Brain microvascular endothelial cell (primary cell): ENCODE results near the gene GLRX5.
"Not testable (repeated sequence)": the region's sequence is repeated elsewhere in the genome, so short reads cannot be mapped to it uniquely, and the experiment has no call there.

Source experiments
- DNase-seq: peaks from one replicate; pipeline ENCODE4 v3.0.0-alpha.2; 2020
- H3K27ac ChIP-seq: fragments of 250-450 bp; sonication (Bioruptor Pico); 2 replicates; pipeline ENCODE4 v1.5.1; 2020; ENCODE audit warnings: mild to moderate bottlenecking, moderate library complexity
- H3K27me3 ChIP-seq: fragments of 250-450 bp; sonication (Bioruptor Pico); replicated peaks from 2 replicates; pipeline ENCODE4 v1.5.1; 2020; ENCODE audit warnings: mild to moderate bottlenecking
- H3K36me3 ChIP-seq: fragments of 250-450 bp; sonication (Bioruptor Pico); replicated peaks from 2 replicates; pipeline ENCODE4 v1.5.1; 2020; ENCODE audit warnings: mild to moderate bottlenecking
- H3K4me3 ChIP-seq: 2 replicates; pipeline ENCODE4 v1.5.1; 2011; ENCODE audit warnings: low read depth, mild to moderate bottlenecking, control low read depth, low read length, moderate library complexity
- CTCF ChIP-seq: IDR thresholded peaks from 2 replicates; pipeline ENCODE4 v1.5.1; 2011; ENCODE audit warnings: low read depth, mild to moderate bottlenecking, moderate library complexity, low read length, control low read depth, inconsistent platforms; ENCODE audit errors: missing control alignments
- in situ Hi-C: cut with HindIII; loops from 2 replicates; pipeline ENCODE4 v1.10.0; 2017; ENCODE audit warnings: low sequenced_read_pairs, low pct_ligation_motif_present

The GLRX5 gene

GRCh38 chr14:95577067-95577800 lies 42.4 kb downstream of the GLRX5 start:
- in situ Hi-C loops = no loop called here
- Histone ChIP-seq H3K27me3 (no peaks in the 10 kb centered on the region), H3K4me3 (no peak overlapping the region), H3K36me3 (no peaks in the 10 kb centered on the region), H3K27ac (no peak overlapping the region)
- no peak for TF ChIP-seq CTCF
- no peak for DNase-seq

DNA sequence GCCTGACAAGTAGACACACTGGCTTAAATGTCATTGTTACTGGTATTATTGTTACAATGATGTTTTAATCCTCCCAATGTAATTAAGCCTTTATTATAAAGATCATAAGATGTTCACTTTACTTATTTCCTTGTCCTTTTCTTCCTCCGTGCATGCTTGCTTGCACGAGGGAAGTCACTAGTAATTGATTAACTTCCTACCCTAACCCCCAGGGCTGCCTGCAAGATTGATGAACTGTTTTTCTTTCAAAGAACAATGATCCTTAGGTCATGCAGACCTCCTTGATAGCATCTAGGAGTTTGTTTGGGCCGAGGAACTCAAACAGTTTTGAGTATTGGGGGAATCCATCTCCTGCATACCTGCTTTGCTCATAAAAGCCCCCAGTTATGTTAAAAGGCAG lies 43.0 kb downstream of the GLRX5 start:
- Histone ChIP-seq H3K36me3 (no peaks in the 10 kb centered on the region), H3K4me3 (no peak overlapping the region), H3K27ac (no peak overlapping the region), H3K27me3 (no peaks in the 10 kb centered on the region)
- in situ Hi-C loops = no loop called here
- no peak for TF ChIP-seq CTCF
- no peak for DNase-seq

DNA sequence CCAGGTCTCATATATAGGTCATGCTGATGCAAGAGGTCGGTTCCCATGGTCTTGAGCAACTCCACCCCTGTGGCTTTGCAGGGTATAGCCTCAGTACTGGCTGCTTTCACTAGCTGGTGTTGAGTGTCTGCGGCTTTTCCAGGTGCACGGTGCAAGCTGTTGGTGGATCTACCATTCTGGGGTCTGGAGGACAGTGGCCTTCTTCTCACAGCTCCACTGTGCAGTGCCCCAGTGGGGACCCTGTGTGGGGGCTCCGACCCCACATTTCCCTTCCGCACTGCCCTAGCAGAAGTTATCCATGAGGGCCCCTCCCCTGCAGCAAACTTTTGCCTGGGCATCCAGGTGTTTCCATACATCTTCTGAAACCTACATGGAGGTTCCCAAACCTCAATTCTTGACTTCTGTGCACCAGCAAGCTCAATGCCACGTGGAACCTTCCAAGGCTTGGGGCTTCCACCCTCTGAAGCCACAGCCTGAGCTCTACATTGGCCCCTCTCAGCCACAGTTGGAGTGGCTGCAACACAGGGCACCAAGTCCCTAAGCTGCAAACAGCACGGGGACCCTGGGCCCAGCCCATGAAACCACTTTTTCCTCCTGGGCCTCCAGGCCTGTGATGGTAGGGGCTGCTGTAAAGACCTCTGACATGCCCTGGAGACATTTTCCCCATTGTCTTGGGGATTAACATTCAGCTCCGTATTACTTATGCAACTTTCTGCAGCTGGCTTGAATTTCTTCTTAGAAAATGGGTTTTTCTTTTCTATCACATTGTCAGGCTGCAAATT lies 49.2 kb downstream of the GLRX5 start:
- DNase-seq, H3K27me3 ChIP-seq, H3K27ac ChIP-seq, H3K36me3 ChIP-seq, H3K4me3 ChIP-seq, in situ Hi-C loops: not testable (repeated sequence)

DNA sequence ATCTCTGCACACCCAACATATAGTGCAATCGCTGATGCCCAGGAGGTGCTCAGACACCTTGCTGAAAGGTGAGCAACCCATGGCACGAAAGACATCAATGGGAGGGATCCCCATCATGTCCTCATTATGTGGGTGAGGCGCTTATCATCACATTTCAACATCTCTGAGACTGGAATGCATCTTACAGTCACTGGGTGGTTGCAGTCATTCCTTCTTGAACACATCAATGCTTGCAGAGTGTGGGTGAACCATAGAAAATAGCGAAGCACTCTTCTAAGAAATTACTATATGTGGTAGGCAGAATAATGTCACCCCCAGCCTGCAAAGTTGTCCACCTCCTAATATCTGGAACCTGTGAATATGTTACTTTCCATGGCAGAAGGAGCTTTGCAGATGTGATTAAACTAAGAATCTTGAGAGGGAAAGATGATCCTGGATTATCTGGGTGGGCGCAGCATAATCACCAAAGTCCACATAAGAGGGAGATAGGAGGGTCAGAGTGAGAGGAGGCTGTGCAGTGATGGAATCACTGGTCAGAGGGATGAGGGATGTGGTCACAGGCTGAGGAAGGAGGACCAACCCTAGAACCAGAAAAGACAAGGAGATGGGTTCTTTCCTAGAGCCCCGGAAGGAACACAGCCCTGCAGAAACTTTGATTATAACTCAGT lies 51.2 kb downstream of the GLRX5 start:
- TF ChIP-seq CTCF = no peak
- H3K4me3 ChIP-seq = no peak overlapping the region
- DNase-seq = no peak
- H3K27ac ChIP-seq = no peak overlapping the region
- in situ Hi-C loops = no loop called here
- H3K27me3 ChIP-seq = no peaks in the 10 kb centered on the region
- no peaks in the 10 kb centered on the region for H3K36me3 ChIP-seq

- H3K36me3 ChIP-seq, H3K4me3 ChIP-seq, H3K27me3 ChIP-seq, DNase-seq, H3K27ac ChIP-seq, in situ Hi-C loops: not testable (repeated sequence)
These were observed 56.3 kb downstream of the GLRX5 start for GRCh38 chr14:95591182-95591581.
